HG02798 (cell line): ENCODE data around the gene SPTBN4.
"Not testable (repeated sequence)": the region's sequence is repeated elsewhere in the genome, so short reads cannot be mapped to it uniquely, and the experiment has no call there.

Source experiments
- ATAC-seq: cut with Tn5 transposase; IDR thresholded peaks from one replicate; pipeline ENCODE4 v1.9.1; 2021; ENCODE audit warnings: mild to moderate bottlenecking; ENCODE audit not compliant: unreplicated experiment, poor library complexity

The SPTBN4 gene

GRCh38 chr19:40501599-40501998 is 34.8 kb downstream of the SPTBN4 start:
- ATAC-seq: no peak

- no peak for ATAC-seq
These were observed 35.3 kb downstream of the SPTBN4 start for GRCh38 chr19:40502081-40502480.

GRCh38 chr19:40502647-40503319 is 36.0 kb downstream of the SPTBN4 start:
- no peak for ATAC-seq

DNA sequence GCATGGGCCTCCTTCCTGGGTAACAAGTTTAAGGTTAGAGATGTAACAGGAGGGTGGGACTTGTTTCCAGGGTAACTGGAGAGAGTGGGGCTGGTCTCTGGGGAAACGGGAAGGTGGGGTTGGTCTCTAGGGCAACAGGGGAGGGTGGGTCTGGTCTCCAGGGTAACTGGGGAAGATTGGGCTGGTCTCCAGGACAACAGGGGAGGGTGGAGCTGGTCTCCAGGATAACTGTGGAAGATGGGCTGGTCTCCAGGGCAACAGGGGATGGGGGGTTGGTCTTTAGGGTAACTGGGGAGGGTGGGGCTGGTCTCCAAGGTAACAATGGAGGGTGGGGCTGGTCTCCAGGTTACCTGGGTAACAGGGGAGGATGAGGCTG is 36.5 kb downstream of the SPTBN4 start:
- ATAC-seq: no peak

- ATAC-seq: no peak
These were observed 39.3 kb downstream of the SPTBN4 start for GRCh38 chr19:40506099-40506498.

- ATAC-seq: no peak
These were observed 41.1 kb downstream of the SPTBN4 start for GRCh38 chr19:40507892-40508291.

- ATAC-seq: no peak
These were observed 42.0 kb downstream of the SPTBN4 start for GRCh38 chr19:40508739-40509260.

DNA sequence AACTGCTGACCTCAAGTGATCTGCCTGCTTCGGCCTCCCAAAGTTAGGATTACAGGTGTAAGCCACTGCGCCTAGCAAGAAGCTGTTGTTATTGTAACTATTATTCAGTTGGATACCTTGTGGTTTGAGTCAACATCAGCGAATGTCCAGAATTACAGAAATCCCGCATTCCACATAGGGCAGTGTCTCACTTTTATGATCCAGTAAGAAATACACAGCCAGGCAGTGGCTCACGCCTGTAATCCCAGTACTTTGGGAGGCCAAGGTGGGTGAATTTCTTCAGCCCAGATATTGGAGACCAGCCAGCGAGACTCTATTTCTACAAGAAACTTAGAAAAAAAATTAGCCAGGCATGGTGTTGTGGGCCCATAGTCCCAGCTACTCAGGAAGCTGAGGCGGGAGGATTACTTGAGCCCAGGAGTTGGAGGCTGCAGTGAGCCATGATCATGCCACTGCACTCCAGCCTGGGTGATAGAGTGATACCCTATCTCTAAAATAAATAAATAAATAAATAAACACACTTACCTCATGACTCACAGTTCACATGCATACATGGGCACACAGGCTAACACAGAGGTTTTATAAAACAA is 43.8 kb downstream of the SPTBN4 start:
- ATAC-seq: no peak

DNA sequence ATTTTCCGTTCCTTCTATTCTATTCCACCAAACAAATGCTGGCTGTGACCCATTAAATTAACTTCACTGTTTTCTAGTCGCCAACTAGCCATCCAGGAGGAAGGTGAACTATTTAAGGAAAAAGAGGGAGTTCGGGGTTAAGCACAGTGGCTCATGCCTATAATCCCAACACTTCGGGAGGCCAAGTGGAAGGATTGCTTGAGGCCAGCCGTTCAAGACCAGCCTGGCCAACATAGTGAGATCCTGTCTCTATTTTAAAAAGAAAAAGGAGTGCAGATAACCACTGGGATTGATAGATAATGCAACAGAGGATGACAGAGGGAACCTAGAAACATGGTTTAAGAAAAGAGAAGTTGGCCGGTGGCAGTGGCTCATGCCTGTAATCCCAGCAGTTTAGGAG is 44.7 kb downstream of the SPTBN4 start:
- no peak for ATAC-seq

DNA sequence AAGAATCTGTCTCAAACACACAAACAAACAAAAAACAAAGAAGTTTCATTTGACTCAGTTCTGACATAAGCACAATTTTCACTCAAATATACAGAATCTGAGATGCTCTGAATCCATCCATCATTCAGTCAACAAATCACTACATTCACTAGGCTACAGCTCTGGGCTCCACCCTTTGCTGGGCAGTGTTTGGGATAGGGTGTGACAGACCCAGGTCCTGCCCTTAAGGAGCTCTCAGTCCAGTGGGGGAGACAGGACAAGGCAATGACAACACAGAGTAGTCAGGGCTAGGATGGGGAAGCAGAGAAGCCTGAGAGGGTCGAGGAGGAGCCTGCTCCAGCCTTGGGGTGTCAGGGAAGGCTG is 45.3 kb downstream of the SPTBN4 start:
- ATAC-seq: no peak

- ATAC-seq: no peak
These were observed 45.9 kb downstream of the SPTBN4 start for GRCh38 chr19:40512473-40513344.

DNA sequence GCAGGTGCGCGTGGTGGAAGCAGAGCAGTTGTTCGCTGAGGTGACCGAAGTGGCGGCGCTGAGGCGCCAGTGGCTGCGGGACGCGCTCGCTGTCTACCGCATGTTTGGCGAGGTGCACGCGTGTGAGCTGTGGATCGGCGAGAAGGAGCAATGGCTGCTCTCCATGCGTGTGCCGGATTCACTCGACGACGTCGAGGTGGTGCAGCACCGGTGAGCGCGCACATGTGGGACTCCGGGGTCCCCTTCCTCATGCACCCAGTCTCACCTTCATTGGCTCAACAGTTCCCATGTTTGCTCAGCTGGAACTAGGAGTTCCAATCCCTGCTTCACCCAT is 46.5 kb downstream of the SPTBN4 start:
- no peak for ATAC-seq

GRCh38 chr19:40513741-40514315 is 47.0 kb downstream of the SPTBN4 start:
- no peak for ATAC-seq

DNA sequence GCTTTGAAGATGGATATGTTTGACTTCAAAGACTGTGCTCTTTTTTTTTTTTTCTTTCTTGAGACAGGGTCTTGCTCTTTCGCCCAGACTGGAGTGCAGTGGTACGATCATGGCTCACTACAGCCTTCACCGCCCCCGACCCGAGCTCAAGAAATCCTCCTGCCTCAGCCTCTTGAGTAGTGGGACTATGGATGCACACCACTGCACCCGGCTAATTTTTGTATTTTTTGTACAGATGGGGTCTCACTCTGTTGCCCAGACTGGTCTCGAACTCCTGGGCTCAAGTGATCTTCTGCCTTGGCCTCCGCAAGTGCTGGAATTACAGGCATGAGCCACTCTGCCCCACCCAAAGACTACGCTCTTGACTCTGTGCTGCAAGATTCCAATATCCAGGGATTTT is 50.4 kb downstream of the SPTBN4 start:
- no peak for ATAC-seq

DNA sequence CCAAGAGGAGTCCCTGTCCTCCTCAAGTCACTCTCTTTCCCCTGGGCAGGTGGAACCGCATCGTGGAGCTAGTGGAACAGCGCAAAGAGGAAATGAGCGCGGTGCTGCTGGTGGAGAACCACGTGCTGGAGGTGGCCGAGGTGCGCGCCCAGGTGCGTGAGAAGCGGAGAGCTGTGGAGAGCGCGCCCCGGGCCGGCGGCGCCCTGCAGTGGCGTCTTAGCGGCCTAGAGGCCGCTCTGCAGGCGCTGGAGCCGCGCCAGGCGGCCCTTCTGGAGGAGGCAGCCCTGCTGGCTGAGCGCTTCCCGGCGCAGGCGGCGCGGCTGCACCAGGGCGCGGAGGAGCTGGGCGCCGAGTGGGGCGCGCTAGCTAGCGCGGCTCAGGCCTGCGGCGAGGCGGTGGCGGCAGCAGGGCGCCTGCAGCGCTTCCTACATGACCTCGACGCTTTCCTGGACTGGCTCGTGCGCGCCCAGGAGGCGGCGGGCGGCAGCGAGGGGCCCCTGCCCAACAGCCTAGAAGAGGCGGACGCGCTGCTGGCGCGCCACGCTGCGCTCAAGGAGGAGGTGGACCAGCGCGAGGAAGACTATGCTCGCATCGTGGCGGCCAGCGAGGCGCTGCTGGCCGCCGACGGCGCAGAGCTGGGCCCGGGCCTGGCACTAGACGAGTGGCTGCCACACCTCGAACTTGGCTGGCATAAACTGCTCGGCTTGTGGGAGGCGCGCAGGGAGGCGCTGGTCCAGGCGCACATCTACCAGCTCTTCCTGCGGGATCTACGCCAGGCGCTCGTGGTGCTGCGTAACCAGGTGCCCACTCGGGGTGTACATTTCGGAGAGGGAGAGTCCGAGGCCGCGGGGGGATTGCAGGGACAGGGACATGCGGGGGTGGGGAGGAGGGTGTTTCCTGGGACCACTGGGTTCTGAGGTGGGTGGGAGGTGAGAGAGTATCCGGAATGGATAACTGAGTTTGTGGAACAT is 52.8 kb downstream of the SPTBN4 start:
- no peak for ATAC-seq

DNA sequence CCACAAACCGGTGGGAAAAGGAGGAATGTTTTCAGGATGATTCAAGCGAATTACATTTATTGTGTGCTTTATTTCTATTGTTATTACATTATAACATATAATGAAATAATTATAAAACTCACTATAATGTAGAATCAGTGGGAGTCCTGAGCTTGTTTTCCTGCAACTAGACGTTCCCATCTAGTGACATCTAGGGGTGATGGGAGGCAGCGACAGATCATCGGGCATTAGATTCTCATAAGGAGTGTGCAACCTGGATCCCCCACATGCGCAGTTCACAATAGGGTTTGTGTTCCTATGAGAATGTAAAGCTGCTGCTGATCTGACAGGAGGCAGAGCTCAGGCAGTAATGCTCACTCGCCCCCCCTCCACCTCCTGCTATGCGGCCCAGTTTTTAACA is 54.5 kb downstream of the SPTBN4 start:
- no peak for ATAC-seq

DNA sequence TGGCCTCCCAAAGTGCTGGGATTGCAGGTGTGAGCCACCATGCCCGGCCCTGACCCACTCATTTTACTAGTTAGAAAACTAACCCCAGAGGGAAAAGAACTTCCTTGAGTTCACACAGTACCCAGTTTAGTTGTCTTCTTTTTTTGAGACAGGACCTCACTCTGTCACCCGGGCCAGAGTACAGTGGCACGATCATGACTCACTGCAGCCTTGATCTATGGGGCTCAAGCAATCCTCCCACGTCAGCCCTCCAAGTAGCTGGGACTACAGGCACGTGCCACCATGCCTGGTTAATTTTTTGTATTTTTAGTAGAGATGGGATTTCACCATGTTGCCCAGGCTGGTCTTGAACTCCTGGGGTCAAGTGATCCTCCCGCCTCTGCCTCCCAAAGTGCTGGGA is 55.1 kb downstream of the SPTBN4 start:
- ATAC-seq: not testable (repeated sequence)

DNA sequence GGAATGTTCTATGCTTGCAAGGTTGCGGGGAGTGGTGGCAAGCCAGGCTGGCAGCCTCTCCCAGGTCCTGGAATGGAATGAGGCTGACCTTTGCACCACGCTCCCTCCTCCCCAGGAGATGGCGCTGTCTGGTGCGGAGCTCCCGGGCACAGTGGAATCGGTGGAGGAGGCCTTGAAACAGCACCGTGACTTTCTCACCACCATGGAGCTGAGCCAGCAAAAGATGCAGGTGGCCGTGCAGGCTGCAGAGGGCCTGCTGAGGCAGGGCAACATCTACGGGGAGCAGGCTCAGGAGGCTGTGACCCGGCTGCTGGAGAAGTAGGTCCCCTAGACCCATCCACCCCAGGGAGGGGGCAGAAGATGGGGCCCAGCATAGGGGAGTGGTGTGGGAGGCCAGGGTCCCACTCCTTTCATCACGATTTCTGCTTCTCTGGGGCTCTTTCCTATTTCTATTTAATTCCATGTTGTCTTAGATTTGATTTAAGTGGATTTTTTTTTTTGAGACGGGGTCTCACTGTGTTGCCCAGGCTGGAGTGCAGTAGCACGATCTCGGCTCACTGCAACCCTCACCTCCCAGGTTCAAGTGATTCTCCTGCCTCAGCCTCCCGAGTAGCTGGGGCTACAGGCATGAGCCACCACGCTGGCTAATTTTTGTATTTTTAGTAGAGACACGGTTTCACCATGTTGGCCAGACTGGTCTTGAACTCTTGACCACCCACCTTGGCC is 56.7 kb downstream of the SPTBN4 start:
- no peak for ATAC-seq

- no peak for ATAC-seq
These were observed 57.3 kb downstream of the SPTBN4 start for GRCh38 chr19:40524133-40524549.
